Activated CD4-positive, alpha-beta T cell treated with anti-CD3 and anti-CD28 coated beads, Interleukin-2, Interleukin-6, amounts not matched to agents 100 ng/mL and 50 ng/mL, durations not matched to agents 16 hours and 8 hours (primary cell): Measurements from ENCODE around the gene CGA.

Source experiments
- DNase-seq: peaks from one replicate; pipeline ENCODE4 v3.0.0-alpha.2; 2020

CGA gene

GRCh38 chr6:87082160-87082721 is 12.7 kb downstream of the CGA start:
- no peak for DNase-seq

DNA sequence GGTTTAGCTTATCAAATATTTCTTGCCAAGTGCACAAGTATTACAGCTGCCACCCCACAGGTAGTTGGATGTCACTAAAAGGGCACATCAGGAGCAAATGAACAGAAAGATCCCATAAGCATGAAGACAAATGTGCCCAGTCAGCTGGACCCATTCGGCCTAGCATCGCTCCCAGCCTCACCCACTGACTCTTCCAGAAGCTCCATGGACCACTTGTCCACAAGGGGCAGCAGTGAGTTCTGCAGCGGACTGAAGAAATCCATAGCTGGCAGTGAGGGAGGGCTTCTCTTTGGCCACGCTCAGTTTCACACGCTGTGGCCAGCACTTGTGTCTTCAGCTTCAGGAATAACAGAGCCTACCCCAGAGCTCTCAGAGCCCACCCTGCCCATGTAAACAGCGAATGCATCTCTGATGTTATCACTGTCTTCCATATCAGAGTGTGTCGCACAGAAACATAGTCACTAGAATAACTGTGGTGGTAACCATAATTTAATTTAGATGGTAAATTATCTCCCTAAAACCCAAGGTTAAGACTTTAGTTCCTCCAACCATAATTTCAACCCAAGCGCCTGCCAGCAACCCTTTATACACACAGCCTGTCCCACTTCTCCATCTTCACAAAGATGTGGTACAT is 15.8 kb downstream of the CGA start:
- peak; percentile 72 for DNase-seq

- no peak for DNase-seq
Measured at GRCh38 chr6:87075168-87075567, 19.7 kb downstream of the CGA start.

DNA sequence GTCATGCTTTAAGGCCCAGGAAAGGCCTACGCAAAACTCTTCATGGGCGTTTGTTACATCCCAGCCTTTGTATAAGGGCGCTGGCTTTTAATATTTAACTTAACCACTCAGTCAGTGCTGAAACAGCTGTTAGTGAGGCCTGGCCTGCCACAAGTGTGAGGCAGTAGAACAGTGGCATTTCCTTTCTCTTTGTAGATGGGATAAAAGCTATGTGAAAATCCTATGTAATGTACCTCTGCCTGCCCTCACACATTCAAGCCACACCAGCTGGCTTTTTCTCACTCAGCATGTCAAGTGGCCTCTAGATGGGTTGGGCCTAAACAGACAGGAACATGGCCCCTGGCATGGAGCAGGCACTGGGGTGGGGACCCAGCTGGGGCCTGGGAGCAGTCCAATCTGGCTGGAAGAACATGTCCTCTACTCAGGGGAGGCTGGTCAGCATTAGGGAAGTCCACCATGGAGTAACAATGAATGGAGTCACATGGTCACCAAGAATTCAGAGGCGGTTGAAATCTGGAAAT is 20.7 kb downstream of the CGA start:
- no peak for DNase-seq

- DNase-seq = no peak
Measured at GRCh38 chr6:87071683-87072082, 23.2 kb downstream of the CGA start.

GRCh38 chr6:87070741-87071140 is 24.2 kb downstream of the CGA start:
- no peak for DNase-seq

DNA sequence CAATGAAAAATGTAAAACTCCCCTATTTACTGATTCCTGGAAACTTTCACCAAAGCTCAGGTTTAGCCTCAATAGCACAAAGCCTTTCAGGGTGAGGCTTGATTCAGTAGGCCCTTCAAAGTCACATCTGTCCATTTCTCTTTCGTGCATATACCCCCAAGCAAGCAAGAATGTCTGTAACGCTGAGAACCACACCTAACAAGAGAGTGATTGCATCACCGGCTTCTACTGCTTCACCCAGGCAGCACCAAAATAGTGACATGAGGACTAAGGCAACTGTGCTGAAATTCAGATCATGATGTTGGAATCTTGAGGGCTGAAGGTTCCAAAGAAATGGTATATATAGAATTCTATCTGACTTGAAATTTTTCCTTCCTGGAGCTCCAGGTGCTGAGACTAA is 26.1 kb downstream of the CGA start:
- no peak for DNase-seq

DNA sequence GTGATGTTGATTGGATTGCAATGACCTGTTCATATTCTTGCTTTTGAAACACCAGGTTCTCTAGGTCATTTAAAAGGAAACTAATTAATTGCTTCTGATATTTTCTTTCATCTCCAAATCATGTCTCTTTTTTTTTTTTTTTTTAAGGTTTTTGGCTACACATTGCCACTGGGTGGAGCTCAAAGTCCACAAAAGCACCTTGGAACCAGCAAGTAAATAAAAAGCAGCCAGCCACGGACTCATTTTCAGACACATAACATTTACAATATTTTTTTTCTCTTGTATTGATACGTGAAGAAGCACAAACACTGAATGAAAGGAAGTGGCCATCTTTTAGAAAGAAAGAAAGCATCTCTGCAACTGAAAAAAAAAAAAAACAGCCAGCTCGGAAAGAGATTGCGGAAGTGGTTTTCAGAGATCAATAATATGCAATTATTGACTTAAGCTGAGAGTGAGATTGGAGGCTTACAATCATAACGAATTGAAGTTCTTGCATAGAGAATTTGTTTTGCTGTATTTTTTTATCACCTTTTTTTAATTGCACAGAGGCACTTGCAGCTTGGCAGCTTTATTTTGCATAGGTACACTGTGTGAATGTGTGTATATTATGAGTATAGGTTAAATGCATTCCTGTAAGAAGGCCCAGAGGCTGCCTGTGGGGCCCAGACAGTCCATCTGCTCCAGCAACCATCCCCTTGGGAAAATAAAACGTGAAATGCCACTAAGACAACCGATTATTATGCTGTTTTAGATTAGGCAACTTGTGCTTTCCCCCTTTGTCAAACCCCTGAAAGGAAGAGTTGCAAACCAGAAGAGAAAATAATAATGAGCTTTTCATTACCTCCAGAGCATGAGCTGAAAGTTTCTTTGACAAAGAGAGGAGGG is 28.2 kb downstream of the CGA start:
- DNase-seq = peak; percentile 48

DNA sequence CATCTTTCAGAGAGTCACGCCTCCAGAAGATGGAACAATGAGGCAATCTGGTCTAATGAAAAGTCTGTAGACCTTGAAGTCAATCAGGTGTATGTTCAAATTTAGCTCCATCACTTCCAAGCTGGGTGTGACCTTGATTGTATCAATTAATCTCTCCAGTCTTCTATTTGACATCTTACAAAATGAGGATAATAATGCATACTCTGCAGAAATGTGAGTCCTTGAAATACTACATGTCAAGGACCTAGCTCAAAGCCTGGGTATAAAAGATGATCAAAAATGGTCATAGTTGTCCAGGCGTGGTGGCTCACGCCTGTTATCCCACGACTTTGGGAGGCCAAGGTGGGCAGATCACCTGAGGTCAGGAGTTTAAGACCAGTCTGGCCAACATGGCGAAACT is 29.8 kb downstream of the CGA start:
- DNase-seq = no peak

DNA sequence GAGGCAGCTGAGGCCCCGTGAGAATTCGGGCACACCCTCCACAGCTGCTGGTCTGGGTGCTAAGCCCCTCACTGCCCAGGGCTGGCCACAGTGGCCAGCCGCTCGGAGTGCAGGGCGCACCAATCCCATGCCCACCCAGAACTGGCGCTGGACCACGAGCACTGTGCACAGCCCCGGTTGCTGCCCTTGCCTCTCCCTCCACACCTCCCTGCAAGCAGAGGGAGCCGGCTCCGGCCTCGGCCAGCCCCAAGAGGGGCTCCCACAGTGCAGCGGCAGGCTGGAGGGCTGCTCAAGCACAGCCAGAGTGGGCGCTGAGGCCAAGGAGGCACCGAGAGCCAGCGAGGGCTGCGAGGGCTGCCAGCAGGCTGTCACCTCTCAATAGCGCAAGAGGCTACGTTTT is 35.0 kb downstream of the CGA start:
- DNase-seq = no peak

DNA sequence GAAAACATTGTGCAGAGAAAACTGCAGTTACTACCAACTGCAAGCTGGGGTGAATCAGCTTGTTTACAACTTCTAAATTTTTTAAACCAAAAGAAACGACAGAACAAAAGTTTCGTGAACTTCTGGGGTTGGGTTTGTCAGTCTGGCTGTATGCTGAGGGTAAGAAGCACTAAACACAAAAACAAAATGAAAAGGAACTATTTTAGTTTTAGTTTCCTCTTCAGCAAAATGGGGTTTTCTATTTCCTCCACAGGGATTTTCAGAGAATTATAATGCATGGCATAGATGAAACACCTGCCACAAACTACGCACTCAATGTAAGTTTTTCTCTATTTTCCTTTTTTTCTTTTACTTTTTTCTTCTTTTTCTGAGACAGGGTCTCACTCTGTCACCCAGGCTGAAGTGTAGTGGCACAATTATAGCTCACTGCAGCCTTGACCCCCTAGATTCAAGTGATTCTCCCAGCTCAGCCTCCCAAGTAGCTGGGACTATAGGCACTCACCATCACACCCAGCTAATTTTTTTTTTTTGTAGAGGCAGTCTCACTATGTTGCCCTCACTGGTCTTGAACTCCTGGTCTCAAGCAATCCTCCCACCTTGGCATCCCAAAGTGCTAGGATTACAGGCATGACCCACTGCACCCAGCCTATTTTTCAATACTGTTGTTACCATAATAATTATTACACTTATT is 40.6 kb downstream of the CGA start:
- no peak for DNase-seq

DNA sequence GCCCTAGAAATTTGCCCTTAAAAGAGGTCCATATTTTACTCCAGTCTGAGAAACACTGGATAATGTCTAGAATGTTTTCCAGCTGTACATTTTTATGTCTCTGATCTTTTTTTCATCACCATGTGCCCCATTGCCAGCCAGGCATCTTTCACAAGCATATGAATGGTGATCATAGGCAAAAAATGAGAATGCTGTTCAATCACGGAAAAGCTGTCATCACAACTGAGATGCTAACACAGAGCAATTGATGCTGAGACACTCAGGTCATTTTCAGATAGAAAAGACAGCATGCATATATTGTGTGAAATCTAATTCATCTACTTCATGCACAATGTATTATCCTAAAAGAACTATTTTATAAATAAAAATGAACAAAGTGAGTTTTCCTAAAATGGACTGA is 41.6 kb downstream of the CGA start:
- DNase-seq = no peak

DNA sequence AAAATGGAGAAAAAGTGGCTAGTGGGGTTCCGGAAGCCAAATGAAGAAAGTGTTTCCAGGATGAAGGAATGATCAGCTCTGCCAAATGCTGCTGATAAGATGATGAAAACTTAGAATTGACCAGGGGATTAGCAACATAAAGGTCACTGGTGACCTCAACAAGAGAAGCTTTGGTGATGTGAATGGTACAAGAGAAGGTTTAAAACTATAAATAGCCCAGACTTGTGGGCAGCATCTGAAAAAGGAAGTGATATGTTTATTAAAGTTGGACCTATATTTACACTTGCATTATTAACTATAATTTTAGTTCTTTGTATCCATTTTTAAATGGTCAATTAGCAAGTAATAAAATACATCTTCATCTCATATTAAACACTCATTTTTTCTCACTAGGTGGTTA is 45.1 kb downstream of the CGA start:
- no peak for DNase-seq

GRCh38 chr6:87045521-87046075 is 49.3 kb downstream of the CGA start:
- DNase-seq = no peak

- no peak for DNase-seq
Measured at GRCh38 chr6:87040729-87041128, 54.2 kb downstream of the CGA start.
